HCT116 (cell line): ENCODE data around the gene CERS5. TPM values are rescaled to one million over a fixed set of nuclear protein-coding genes. Genes with fewer than 3 reads are reported as not detected.
A peak's percentile ranks its signal among the peaks of the same experiment; 100 is the strongest.

Experiments
- ATAC-seq: fragments of 200-7000 bp; cut with Tn5 transposase; 2 replicates; pipeline ENCODE4 v1.9.1; 2020; ENCODE audit warnings: mild to moderate bottlenecking, moderate library complexity
- BruUV-seq: library from RNA; stranded (reverse); fragments of 400-500 nt; replicated peaks from 2 replicates; lab custom pipeline; 2021; lab: Mats Ljungman, UMichigan
- CTCF ChIA-PET: fragments of 300-600 bp; sonication (Branson Sonifier 250); formaldehyde crosslinking; loops from one replicate; lab custom pipeline; 2021; ENCODE audit warnings: antibody characterized with exemption; lab: Charles Lee
- POLR2A ChIA-PET: fragments of 300-600, 350-600 bp; sonication (Branson Sonifier 250); formaldehyde crosslinking; loops from one replicate; lab custom pipeline; 2021; ENCODE audit warnings: antibody characterized with exemption; lab: Charles Lee
- RAD21 ChIA-PET, 2 experiments: fragments of 300-600 bp; sonication (Branson Sonifier 250); formaldehyde crosslinking; loops; one replicate each; lab custom pipeline; 2023; ENCODE audit warnings: low total read pairs in 2 of 2; ENCODE audit not compliant: uncharacterized antibody in 2 of 2, unreplicated experiment in 2 of 2, low non-redundant PET in 1 of 2; lab: Charles Lee
- DNase-seq: peaks from one replicate; pipeline ENCODE4 v3.0.0-alpha.2; 2010; ENCODE audit warnings: low read depth, low spot score
- H2AFZ ChIP-seq: fragments of 200-600 bp; shearing (Covaris generic), sonication (generic); 2 replicates; pipeline ENCODE4 v1.6.1; 2017; ENCODE audit warnings: low read depth, mixed run types, mixed read lengths, antibody characterized with exemption, low read length; ENCODE audit not compliant: poor library complexity, severe bottlenecking
- H3K27ac ChIP-seq: 2 replicates; pipeline ENCODE4 v1.5.1; 2012; ENCODE audit warnings: low read depth, low read length
- H3K27me3 ChIP-seq: fragments of 200-600 bp; sonication (generic); 2 replicates; pipeline ENCODE4 v1.6.1; 2016; ENCODE audit warnings: mixed run types, low read length, mixed read lengths; ENCODE audit not compliant: insufficient read depth
- H3K36me3 ChIP-seq, 2 experiments: fragments of 200-500 bp in 1 of 2; fragments of 200-600 bp in 1 of 2; sonication (Bioruptor generic) in 1 of 2; sonication (generic) in 1 of 2; 2 replicates each; pipeline versions ENCODE4 v1.5.1 to v1.6.1; 2014 to 2016; ENCODE audit warnings: low read length in 2 of 2, inconsistent platforms in 1 of 2, mixed read lengths in 1 of 2, mixed run types in 1 of 2; ENCODE audit not compliant: insufficient read depth in 2 of 2, control insufficient read depth in 1 of 2
- H3K4me1 ChIP-seq, 2 experiments: fragments of 200-600 bp in 1 of 2; sonication (generic) in 1 of 2; 2 replicates each; pipeline versions ENCODE4 v1.5.1 to v1.6.1; 2012 to 2017; ENCODE audit warnings: low read length in 2 of 2, inconsistent platforms in 1 of 2, mild to moderate bottlenecking in 1 of 2, mixed read lengths in 1 of 2, mixed run types in 1 of 2, moderate library complexity in 1 of 2; ENCODE audit not compliant: insufficient read depth in 2 of 2, control insufficient read depth in 1 of 2
- H3K4me2 ChIP-seq: fragments of 200-600 bp; sonication (generic); 2 replicates; pipeline ENCODE4 v1.6.1; 2017; ENCODE audit warnings: mixed run types, low read length, mixed read lengths
- H3K4me3 ChIP-seq, 2 experiments: fragments of 200-600 bp in 1 of 2; sonication (generic) in 1 of 2; replicated peaks in 1 of 2; 2 replicates each; pipeline ENCODE4 v1.5.1; 2011 to 2016; ENCODE audit warnings: low read length in 2 of 2, control low read depth in 1 of 2, low read depth in 1 of 2, mild to moderate bottlenecking in 1 of 2, mixed read lengths in 1 of 2, mixed run types in 1 of 2
- H3K79me2 ChIP-seq: fragments of 200-600 bp; sonication (generic); 2 replicates; pipeline ENCODE4 v1.6.1; 2017; ENCODE audit warnings: mild to moderate bottlenecking, mixed run types, low read length, moderate library complexity, mixed read lengths; ENCODE audit not compliant: insufficient read depth
- H3K9ac ChIP-seq: fragments of 200-600 bp; sonication (generic); 2 replicates; pipeline ENCODE4 v1.6.1; 2016; ENCODE audit warnings: low read length, mixed read lengths
- H3K9me2 ChIP-seq: fragments of 200-600 bp; sonication (generic), shearing (Covaris generic); 2 replicates; pipeline ENCODE4 v1.6.1; 2017; ENCODE audit warnings: mixed run types, mild to moderate bottlenecking, moderate library complexity; ENCODE audit not compliant: insufficient read depth
- H3K9me3 ChIP-seq, 2 experiments: fragments of 200-500 bp in 1 of 2; fragments of 200-600 bp in 1 of 2; sonication (Bioruptor generic) in 1 of 2; sonication (generic) in 1 of 2; 2 replicates each; pipeline ENCODE4 v1.6.1; 2014 to 2017; ENCODE audit warnings: low read length in 2 of 2, mixed read lengths in 2 of 2, inconsistent platforms in 1 of 2, low read depth in 1 of 2, mild to moderate bottlenecking in 1 of 2, mixed run types in 1 of 2, moderate library complexity in 1 of 2; ENCODE audit not compliant: control insufficient read depth in 1 of 2, insufficient read depth in 1 of 2
- H4K20me1 ChIP-seq: fragments of 200-600 bp; sonication (generic), shearing (Covaris generic); 2 replicates; pipeline ENCODE4 v1.6.1; 2017; ENCODE audit warnings: mixed run types, mild to moderate bottlenecking, moderate library complexity; ENCODE audit not compliant: insufficient read depth
- CBX3 ChIP-seq: IDR thresholded peaks from 2 replicates; pipeline ENCODE4 v1.6.1; 2012; ENCODE audit warnings: low read depth
- CEBPB ChIP-seq: IDR thresholded peaks from 2 replicates; pipeline ENCODE4 v1.6.1; 2012; ENCODE audit warnings: low read depth
- CTCF ChIP-seq, 3 experiments: fragments of 200-600 bp in 1 of 3; sonication (generic) in 1 of 3; IDR thresholded peaks in 2 of 3; conservative IDR thresholded peaks in 1 of 3; 2 replicates each; pipeline ENCODE4 v1.5.1; 2012 to 2017; ENCODE audit warnings: low read depth in 2 of 3, low read length in 2 of 3, antibody characterized with exemption in 1 of 3, borderline replicate concordance in 1 of 3, control low read depth in 1 of 3, mild to moderate bottlenecking in 1 of 3, mixed read lengths in 1 of 3, mixed run types in 1 of 3, moderate library complexity in 1 of 3; ENCODE audit not compliant: insufficient read depth in 1 of 3
- EGR1 ChIP-seq: IDR thresholded peaks from 2 replicates; pipeline ENCODE4 v1.6.1; 2012; ENCODE audit warnings: low read depth
- JUND ChIP-seq: IDR thresholded peaks from 2 replicates; pipeline ENCODE4 v1.6.1; 2012
- POLR2A ChIP-seq: IDR thresholded peaks from 2 replicates; pipeline ENCODE4 v1.7.0; 2011; ENCODE audit warnings: borderline replicate concordance; ENCODE audit not compliant: insufficient read depth, insufficient read length; ENCODE audit errors: extremely low read depth
- POLR2AphosphoS5 ChIP-seq: IDR thresholded peaks from 2 replicates; pipeline ENCODE4 v1.6.1; 2011; ENCODE audit warnings: mild to moderate bottlenecking, low read depth, low read length, moderate library complexity
- RAD21 ChIP-seq: IDR thresholded peaks from 2 replicates; pipeline ENCODE4 v1.6.1; 2012; ENCODE audit warnings: low read depth, mild to moderate bottlenecking
- SP1 ChIP-seq: IDR thresholded peaks from 2 replicates; pipeline ENCODE4 v1.6.1; 2012; ENCODE audit warnings: low read depth
- intact Hi-C: fragments of 100-400 bp; cut with micrococcal nuclease; formaldehyde crosslinking; loops from 2 replicates; pipeline ENCODE4 v1.10.0; 2022
- total RNA-seq: library from RNA; stranded (reverse); gene quantifications from one replicate; pipeline ENCODE4 v1.2.1, GENCODE V29; 2021; ENCODE audit not compliant: unreplicated experiment
- TF ChIP-seq, protein P1 (sequence below): IDR thresholded peaks from 2 replicates; pipeline ENCODE4 v1.6.1; 2012

CERS5 gene
- total RNA-seq, 1 experiment from 2014 or later = 33.4 TPM

- no peak for ATAC-seq
- peaks cover 22% of the 10 kb centered on the region in 2 experiments; a peak in 3 of 4 replicates for H3K36me3 ChIP-seq
- peaks cover 10 to 13% of the 10 kb centered on the region in 2 experiments for H3K4me1 ChIP-seq
- no peaks in the 10 kb centered on the region for H3K27me3 ChIP-seq
- H3K9me2 ChIP-seq = no peaks in the 10 kb centered on the region
- ChIA-PET CTCF (interaction anchor here (1.8 to 2.7 kb wide), 3 partner anchors 9 to 74 kb away, joined by 4 to 24 read pairs (median 11); partner anchors contain the start of gene COX14), POLR2A (interaction anchor here (2.2 kb wide), 1 partner anchor 10 kb away, joined by 7 read pairs; the partner anchor contains the start of gene COX14), RAD21 (no interaction called here)
- intact Hi-C loops = no loop called here
- H3K4me2 ChIP-seq = no peak overlapping the region
- BruUV-seq = no TSS peak
- no peaks in the 10 kb centered on the region for H3K79me2 ChIP-seq
- no peaks in the 10 kb centered on the region for H3K9me3 ChIP-seq
- DNase-seq = no peak
- no peak overlapping the region for H3K27ac ChIP-seq
- H3K9ac ChIP-seq = no peak overlapping the region
- TF ChIP-seq RAD21 = no peak
- no peak for TF ChIP-seq POLR2AphosphoS5
- no peak for TF ChIP-seq CBX3
- no peak for TF ChIP-seq POLR2A
- no peak for TF ChIP-seq SP1
- TF ChIP-seq EGR1 = no peak
- TF ChIP-seq, protein P1, sequence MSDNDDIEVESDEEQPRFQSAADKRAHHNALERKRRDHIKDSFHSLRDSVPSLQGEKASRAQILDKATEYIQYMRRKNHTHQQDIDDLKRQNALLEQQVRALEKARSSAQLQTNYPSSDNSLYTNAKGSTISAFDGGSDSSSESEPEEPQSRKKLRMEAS = no peak
- H2AFZ ChIP-seq = no peak overlapping the region
- H3K4me3 ChIP-seq = no peak overlapping the region
- no peaks in the 10 kb centered on the region for H4K20me1 ChIP-seq
These were observed 65.0 kb downstream of the CERS5 start for GRCh38 chr12:50102131-50102531.

GRCh38 chr12:50101663-50102062, 65.5 kb downstream of the CERS5 start:
- Histone ChIP-seq H4K20me1 (no peaks in the 10 kb centered on the region), H3K79me2 (no peaks in the 10 kb centered on the region), H3K4me3 (no peak overlapping the region), H3K27me3 (no peaks in the 10 kb centered on the region), H3K4me1 (peaks cover 10 to 13% of the 10 kb centered on the region in 2 experiments), H3K9me2 (no peaks in the 10 kb centered on the region), H2AFZ (no peak overlapping the region), H3K9me3 (no peaks in the 10 kb centered on the region), H3K4me2 (no peak overlapping the region), H3K36me3 (peaks cover 25 to 26% of the 10 kb centered on the region in 2 experiments; a peak in 3 of 4 replicates), H3K27ac (no peak overlapping the region), H3K9ac (no peak overlapping the region)
- TF ChIP-seq JUND (no peak), RAD21 (peak; percentile 48), CTCF (IDR thresholded peaks at IDR 0.05 in 2 of 3, conservative IDR thresholded peaks at IDR 0.05 in 1 of 3; ENCODE audit: borderline replicate concordance in 1 of 3, insufficient read depth in 1 of 3, low read depth in 2 of 3, low read length in 2 of 3) (peak; percentile 46 to 60 (median 53); a peak in 5 of 6 replicates), CEBPB (no peak)
- intact Hi-C loops = no loop called here
- CTCF ChIA-PET = interaction anchor here (1.8 to 2.7 kb wide), 3 partner anchors 10 to 74 kb away, joined by 4 to 24 read pairs (median 11); partner anchors contain the start of gene COX14
- peak; percentile 27 for DNase-seq
- POLR2A ChIA-PET = interaction anchor here (2.2 kb wide), 1 partner anchor 10 kb away, joined by 7 read pairs; the partner anchor contains the start of gene COX14
- RAD21 ChIA-PET = interaction anchor here in 1 of 2 experiments (0.8 kb wide), 1 partner anchor 74 kb away, joined by 3 read pairs; no protein-coding TSS in a partner anchor
- peak; percentile 48 for ATAC-seq
- no TSS peak for BruUV-seq
